Natural killer cell (primary cell): ENCODE measurements around the gene NF1. TPM values are rescaled to one million over a fixed set of nuclear protein-coding genes. Genes with fewer than 3 reads are reported as not detected.

ENCODE experiments used
- ATAC-seq, 3 donors: fragments of 150-1000 bp in 2 of 3; fragments of 200-7000 bp in 1 of 3; cut with Tn5 transposase; 1 replicate in 1 of 3; 2 replicates in 2 of 3; pipeline ENCODE4 v1.10.0; 2021; ENCODE audit warnings: mild to moderate bottlenecking in 2 of 3, moderate library complexity in 2 of 3
- DNase-seq, 2 donors: peaks; one replicate each; pipeline versions ENCODE4 v3.0.0 to v3.0.0-alpha.2; 2013 to 2021; ENCODE audit warnings: mixed read lengths in 1 of 2
- H3K27ac ChIP-seq: one replicate; pipeline ENCODE4 v1.5.1; 2013; ENCODE audit warnings: mild to moderate bottlenecking, low read length
- H3K27me3 ChIP-seq: one replicate; pipeline ENCODE4 v1.6.1; 2013; ENCODE audit warnings: low read length; ENCODE audit not compliant: control insufficient read depth, insufficient read depth
- H3K36me3 ChIP-seq: one replicate; pipeline ENCODE4 v1.6.1; 2013; ENCODE audit warnings: low read length; ENCODE audit not compliant: control insufficient read depth, insufficient read depth
- H3K4me1 ChIP-seq: one replicate; pipeline ENCODE4 v1.6.1; 2013; ENCODE audit warnings: low read length; ENCODE audit not compliant: control insufficient read depth, insufficient read depth
- H3K4me3 ChIP-seq: one replicate; pipeline ENCODE4 v1.5.1; 2013; ENCODE audit warnings: low read length
- H3K9me3 ChIP-seq: one replicate; pipeline ENCODE4 v1.6.1; 2013; ENCODE audit warnings: low read length; ENCODE audit not compliant: control insufficient read depth, insufficient read depth
- H3K27ac Mint-ChIP-seq, 2 donors: one replicate each; pipeline ENCODE4 v1.8.0; 2022; ENCODE audit warnings: mild to moderate bottlenecking in 2 of 2, mixed read lengths in 2 of 2, moderate library complexity in 1 of 2
- H3K27me3 Mint-ChIP-seq, 2 donors: one replicate each; pipeline ENCODE4 v1.8.0; 2022; ENCODE audit warnings: low read depth in 2 of 2, mixed read lengths in 2 of 2
- H3K36me3 Mint-ChIP-seq: one replicate; pipeline ENCODE4 v1.8.0; 2022; ENCODE audit warnings: mixed read lengths
- H3K4me1 Mint-ChIP-seq, 2 donors: one replicate each; pipeline ENCODE4 v1.8.0; 2022; ENCODE audit warnings: mixed read lengths in 2 of 2
- H3K4me3 Mint-ChIP-seq: one replicate; pipeline ENCODE4 v1.8.0; 2022; ENCODE audit warnings: mild to moderate bottlenecking, moderate library complexity, mixed read lengths
- H3K9me3 Mint-ChIP-seq, 2 donors: one replicate each; pipeline ENCODE4 v1.8.0; 2022; ENCODE audit warnings: mixed read lengths in 2 of 2
- WGBS: methylation state at CpG from one replicate; pipeline ENCODE4 v1.1.7; 2013; ENCODE audit warnings: missing lambda C conversion rate; ENCODE audit not compliant: insufficient coverage; 5-methylcytosine and 5-hydroxymethylcytosine counted together
- intact Hi-C: fragments of 100-400 bp; cut with micrococcal nuclease; formaldehyde crosslinking; loops from one replicate; pipeline ENCODE4 v1.14.2; 2022
- total RNA-seq, 4 donors: library from RNA; stranded (reverse); fragments of 120-200 nt in 1 of 4; gene quantifications; one replicate each; pipeline versions ENCODE4 v1.2.3 to v1.2.4, GENCODE V29; 2013 to 2022
- TF ChIP-seq, protein P1 (sequence below): fragments of 200-600 bp; IDR thresholded peaks from one replicate; pipeline ENCODE4 v1.8.0; 2022; ENCODE audit warnings: antibody characterized with exemption

The NF1 gene
- total RNA-seq, 3 donors from 2014 or later (not counting 1 experiment from before 2014, with no cell fraction given): 30.3 to 40.7 (median 38.8) TPM

GRCh38 chr17:31095236-31096105, 694 bp downstream of the NF1 start:
- Histone ChIP-seq H3K36me3 (no peaks in the 10 kb centered on the region), H3K27ac (peak overlapping the region; percentile 61), H3K9me3 (no peaks in the 10 kb centered on the region), H3K4me1 (peaks cover 15% of the 10 kb centered on the region), H3K27me3 (no peaks in the 10 kb centered on the region), H3K4me3 (peak overlapping the region; percentile 77)
- under 1% methylated on average over 37 of the region's 45 CpGs for WGBS
- Mint-ChIP-seq H3K4me1 (peaks cover 12 to 13% of the 10 kb centered on the region in 2 donors), H3K27me3 (no peaks in the 10 kb centered on the region), H3K9me3 (no peaks in the 10 kb centered on the region), H3K4me3 (peak overlapping the region; percentile 98), H3K27ac (peak overlapping the region; percentile 90 to 98), H3K36me3 (no peaks in the 10 kb centered on the region)
- peak; percentile 29 to 64 for DNase-seq
- peak in 2 of 3 donors; percentile 19 to 39 for ATAC-seq
- TF ChIP-seq, protein P1, sequence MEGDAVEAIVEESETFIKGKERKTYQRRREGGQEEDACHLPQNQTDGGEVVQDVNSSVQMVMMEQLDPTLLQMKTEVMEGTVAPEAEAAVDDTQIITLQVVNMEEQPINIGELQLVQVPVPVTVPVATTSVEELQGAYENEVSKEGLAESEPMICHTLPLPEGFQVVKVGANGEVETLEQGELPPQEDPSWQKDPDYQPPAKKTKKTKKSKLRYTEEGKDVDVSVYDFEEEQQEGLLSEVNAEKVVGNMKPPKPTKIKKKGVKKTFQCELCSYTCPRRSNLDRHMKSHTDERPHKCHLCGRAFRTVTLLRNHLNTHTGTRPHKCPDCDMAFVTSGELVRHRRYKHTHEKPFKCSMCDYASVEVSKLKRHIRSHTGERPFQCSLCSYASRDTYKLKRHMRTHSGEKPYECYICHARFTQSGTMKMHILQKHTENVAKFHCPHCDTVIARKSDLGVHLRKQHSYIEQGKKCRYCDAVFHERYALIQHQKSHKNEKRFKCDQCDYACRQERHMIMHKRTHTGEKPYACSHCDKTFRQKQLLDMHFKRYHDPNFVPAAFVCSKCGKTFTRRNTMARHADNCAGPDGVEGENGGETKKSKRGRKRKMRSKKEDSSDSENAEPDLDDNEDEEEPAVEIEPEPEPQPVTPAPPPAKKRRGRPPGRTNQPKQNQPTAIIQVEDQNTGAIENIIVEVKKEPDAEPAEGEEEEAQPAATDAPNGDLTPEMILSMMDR: no peak
- intact Hi-C loops: no loop called here

- H3K27ac Mint-ChIP-seq: peak overlapping the region; percentile 90 to 98
- H3K9me3 Mint-ChIP-seq: no peaks in the 10 kb centered on the region
- H3K4me3 ChIP-seq: peak overlapping the region; percentile 77
- H3K9me3 ChIP-seq: no peaks in the 10 kb centered on the region
- no peak for ATAC-seq
- DNase-seq: no peak
- WGBS: 20% methylated on average over 4 of the region's 5 CpGs
- H3K36me3 ChIP-seq: no peaks in the 10 kb centered on the region
- no peaks in the 10 kb centered on the region for H3K27me3 Mint-ChIP-seq
- intact Hi-C loops: no loop called here
- peaks cover 12 to 13% of the 10 kb centered on the region in 2 donors for H3K4me1 Mint-ChIP-seq
- no peaks in the 10 kb centered on the region for H3K36me3 Mint-ChIP-seq
- TF ChIP-seq, protein P1: no peak
- H3K4me1 ChIP-seq: peaks cover 15% of the 10 kb centered on the region
- H3K27me3 ChIP-seq: no peaks in the 10 kb centered on the region
- peak overlapping the region; percentile 61 for H3K27ac ChIP-seq
- peak overlapping the region; percentile 98 for H3K4me3 Mint-ChIP-seq
Observed at GRCh38 chr17:31096106-31096436, 1.3 kb downstream of the NF1 start.

- no peaks in the 10 kb centered on the region for H3K9me3 Mint-ChIP-seq
- H3K27me3 Mint-ChIP-seq: no peaks in the 10 kb centered on the region
- no peak overlapping the region for H3K27ac ChIP-seq
- peaks cover 12 to 13% of the 10 kb centered on the region in 2 donors for H3K4me1 Mint-ChIP-seq
- peak in 1 of 2 donors; percentile 10 for DNase-seq
- no peak overlapping the region for H3K4me3 ChIP-seq
- H3K4me1 ChIP-seq: peaks cover 14% of the 10 kb centered on the region
- H3K4me3 Mint-ChIP-seq: no peak overlapping the region
- no peaks in the 10 kb centered on the region for H3K27me3 ChIP-seq
- no peak for ATAC-seq
- intact Hi-C loops: no loop called here
- TF ChIP-seq, protein P1: no peak
- 93% methylated on average over 3 of the region's 3 CpGs for WGBS
- no peaks in the 10 kb centered on the region for H3K9me3 ChIP-seq
- H3K36me3 ChIP-seq: no peaks in the 10 kb centered on the region
- H3K27ac Mint-ChIP-seq: no peak overlapping the region
- no peaks in the 10 kb centered on the region for H3K36me3 Mint-ChIP-seq
Observed at GRCh38 chr17:31099016-31099415, 4.2 kb downstream of the NF1 start.
